ENCODE results near the gene IL13.
"Not testable (repeated sequence)": the region's sequence is repeated elsewhere in the genome, so short reads cannot be mapped to it uniquely, and the experiment has no call there.

Gene IL13

GRCh38 chr5:132657676-132658380, at the start of gene IL13:
Gene IL13 (plus strand): TSS chr5:132658173. CDS start chr5:132658187, 14 bp downstream.
- DNase-seq (ENCODE audit: low spot score) = no peak

GRCh38 chr5:132611965-132612364, 46.0 kb upstream of the IL13 start:
- DNase-seq (ENCODE audit: low spot score) = no peak

- DNase-seq (ENCODE audit: low spot score) = no peak
Measured at GRCh38 chr5:132612846-132613245, 45.1 kb upstream of the IL13 start.

GRCh38 chr5:132621699-132622098, 36.3 kb upstream of the IL13 start:
- DNase-seq (ENCODE audit: low spot score) = no peak

GRCh38 chr5:132622608-132623007, 35.4 kb upstream of the IL13 start:
- DNase-seq (ENCODE audit: low spot score) = no peak

- no peak for DNase-seq (ENCODE audit: low spot score)
Measured at GRCh38 chr5:132627470-132627869, 30.5 kb upstream of the IL13 start.

GRCh38 chr5:132628814-132629213, 29.2 kb upstream of the IL13 start:
- DNase-seq (ENCODE audit: low spot score) = no peak

- no peak for DNase-seq (ENCODE audit: low spot score)
Measured at GRCh38 chr5:132629230-132629944, 28.6 kb upstream of the IL13 start.

- not testable (repeated sequence) for DNase-seq (ENCODE audit: low spot score)
Measured at GRCh38 chr5:132633587-132633986, 24.4 kb upstream of the IL13 start.

- no peak for DNase-seq (ENCODE audit: low spot score)
Measured at GRCh38 chr5:132635873-132636272, 22.1 kb upstream of the IL13 start.

GRCh38 chr5:132637241-132637640, 20.7 kb upstream of the IL13 start:
- no peak for DNase-seq (ENCODE audit: low spot score)

- DNase-seq (ENCODE audit: low spot score) = no peak
Measured at GRCh38 chr5:132639706-132640130, 18.3 kb upstream of the IL13 start.

- DNase-seq (ENCODE audit: low spot score) = no peak
Measured at GRCh38 chr5:132640613-132641012, 17.4 kb upstream of the IL13 start.

- no peak for DNase-seq (ENCODE audit: low spot score)
Measured at GRCh38 chr5:132641241-132641723, 16.7 kb upstream of the IL13 start.

- DNase-seq (ENCODE audit: low spot score) = no peak
Measured at GRCh38 chr5:132641841-132642240, 16.1 kb upstream of the IL13 start.

- DNase-seq (ENCODE audit: low spot score) = no peak
Measured at GRCh38 chr5:132644177-132644576, 13.8 kb upstream of the IL13 start.

- no peak for DNase-seq (ENCODE audit: low spot score)
Measured at GRCh38 chr5:132646583-132647266, 11.2 kb upstream of the IL13 start.

GRCh38 chr5:132647473-132647872, 10.5 kb upstream of the IL13 start:
- no peak for DNase-seq (ENCODE audit: low spot score)

GRCh38 chr5:132648355-132648754, 9.6 kb upstream of the IL13 start:
- DNase-seq (ENCODE audit: low spot score) = no peak

- no peak for DNase-seq (ENCODE audit: low spot score)
Measured at GRCh38 chr5:132651838-132652469, 6.0 kb upstream of the IL13 start.

GRCh38 chr5:132653716-132654115, 4.3 kb upstream of the IL13 start:
- DNase-seq (ENCODE audit: low spot score) = no peak

Data from globus pallidus (tissue), 1 donor.